Activated CD8-positive, alpha-beta T cell treated with anti-CD3 and anti-CD28 coated beads, Interleukin-2, amount 10 ng/mL, durations not matched to agents 7 days and 5 days (primary cell): ENCODE data around the gene GRHL1. TPM values are rescaled to one million over a fixed set of nuclear protein-coding genes. Genes with fewer than 3 reads are reported as not detected.
A peak's percentile ranks its signal among the peaks of the same experiment; 100 is the strongest.

Experiments used
- ATAC-seq: fragments of 150-1000 bp; cut with Tn5 transposase; one replicate; pipeline ENCODE4 v1.10.0; 2021; ENCODE audit warnings: moderate library complexity
- CTCF ChIA-PET: fragments of 350-600 bp; sonication (Branson Sonifier 250); formaldehyde crosslinking; loops from one replicate; lab custom pipeline; 2021; ENCODE audit warnings: antibody characterized with exemption; lab: Charles Lee
- POLR2A ChIA-PET: fragments of 350-600 bp; sonication (Branson Sonifier 250); formaldehyde crosslinking; loops from one replicate; lab custom pipeline; 2021; ENCODE audit warnings: antibody characterized with exemption; lab: Charles Lee
- DNase-seq: peaks from one replicate; pipeline ENCODE4 v3.0.0-alpha.2; 2020
- H3K27ac Mint-ChIP-seq: one replicate; pipeline ENCODE4 v1.8.0; 2021; ENCODE audit warnings: mild to moderate bottlenecking, mixed read lengths
- H3K27me3 Mint-ChIP-seq: one replicate; pipeline ENCODE4 v1.8.0; 2021; ENCODE audit warnings: low read depth, mixed read lengths
- H3K36me3 Mint-ChIP-seq: one replicate; pipeline ENCODE4 v1.8.0; 2021; ENCODE audit warnings: low read depth, mixed read lengths
- H3K4me1 Mint-ChIP-seq: one replicate; pipeline ENCODE4 v1.8.0; 2021; ENCODE audit warnings: low read depth, mixed read lengths
- H3K4me3 Mint-ChIP-seq: one replicate; pipeline ENCODE4 v1.8.0; 2021; ENCODE audit warnings: mild to moderate bottlenecking, mixed read lengths
- H3K9me3 Mint-ChIP-seq: one replicate; pipeline ENCODE4 v1.8.0; 2022; ENCODE audit warnings: mixed read lengths; ENCODE audit not compliant: insufficient read depth
- total RNA-seq, 2 experiments: library from RNA; stranded (reverse); gene quantifications; one replicate each; pipeline ENCODE4 v1.2.3, GENCODE V29; 2021

GRHL1 gene
- total RNA-seq, 2 experiments from 2014 or later: 0.55 to 0.57 TPM

DNA sequence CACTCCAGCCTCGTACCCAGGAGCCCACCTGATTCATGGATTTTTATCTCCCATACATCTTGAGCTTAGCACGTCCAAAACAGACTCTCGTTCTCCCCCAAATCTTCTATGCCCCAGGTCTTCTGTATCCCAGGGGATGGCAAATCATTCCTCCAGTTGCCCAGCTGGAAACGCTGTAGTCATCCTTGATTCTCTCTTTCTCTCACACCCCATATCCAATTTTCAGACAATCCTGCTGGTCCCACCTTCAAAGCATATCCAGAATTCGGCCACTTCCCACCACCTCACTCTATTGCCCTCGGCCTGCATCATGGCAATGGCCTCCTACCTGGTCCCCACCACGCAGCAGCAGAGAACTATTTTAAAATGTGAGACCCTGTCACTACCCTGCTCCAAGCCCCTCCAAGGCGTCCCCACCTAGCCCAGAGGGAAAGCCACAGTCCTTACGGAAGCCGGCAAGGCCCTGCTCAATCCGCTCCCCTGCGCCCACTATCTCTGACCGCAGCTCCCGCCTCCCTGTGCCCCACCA lies 1.4 kb upstream of the GRHL1 start:
- Mint-ChIP-seq H3K27ac (no peak overlapping the region), H3K36me3 (no peaks in the 10 kb centered on the region), H3K4me1 (peaks cover 7% of the 10 kb centered on the region), H3K27me3 (peaks cover 60% of the 10 kb centered on the region), H3K4me3 (peak overlapping the region; percentile 79), H3K9me3 (no peaks in the 10 kb centered on the region)
- no peak for DNase-seq
- CTCF ChIA-PET: interaction anchor here (1.2 kb wide), 1 partner anchor 136 kb away, joined by 4 read pairs; no protein-coding TSS in a partner anchor
- POLR2A ChIA-PET: no interaction called here
- no peak for ATAC-seq

DNA sequence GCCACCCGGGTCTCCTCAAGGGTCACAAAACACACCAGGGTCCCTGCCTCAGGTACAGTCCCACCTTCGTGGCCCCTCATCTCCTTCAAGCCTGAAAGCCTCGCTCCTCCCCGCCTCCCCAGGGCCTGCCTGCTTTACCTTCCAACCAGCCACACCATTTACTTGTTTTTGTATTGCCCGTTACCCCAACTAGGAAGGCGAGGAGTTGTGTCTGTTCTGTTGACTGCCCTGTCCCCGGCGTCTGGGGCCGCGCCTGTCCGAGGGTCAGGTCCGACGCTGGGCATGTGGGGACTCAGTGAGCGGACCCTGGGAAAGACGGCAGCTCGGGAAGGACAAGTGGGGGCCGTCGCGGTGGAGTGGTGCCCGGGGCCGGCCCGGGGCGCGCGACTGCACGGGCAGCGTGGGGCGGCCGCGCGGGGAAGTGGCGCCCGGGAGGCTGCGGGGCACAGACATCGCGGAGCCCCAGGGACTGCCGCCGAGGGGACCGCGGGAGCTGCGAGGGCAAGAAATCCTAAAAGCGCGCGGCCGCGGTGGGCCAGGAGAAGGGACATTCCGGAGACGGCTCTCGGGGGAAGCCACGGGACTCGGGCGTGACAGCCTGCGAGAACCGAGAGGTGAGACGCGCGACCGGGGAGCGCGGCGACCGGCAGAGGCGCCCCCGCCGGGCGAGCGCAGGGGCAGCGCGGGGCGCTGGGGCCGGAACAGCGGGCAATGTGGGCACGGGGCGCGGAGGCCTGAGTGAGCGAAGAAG lies 797 bp upstream of the GRHL1 start:
- Mint-ChIP-seq H3K36me3 (no peaks in the 10 kb centered on the region), H3K9me3 (no peaks in the 10 kb centered on the region), H3K27me3 (peaks cover 56% of the 10 kb centered on the region), H3K27ac (no peak overlapping the region), H3K4me1 (peaks cover 7% of the 10 kb centered on the region), H3K4me3 (peak overlapping the region; percentile 79)
- peak; percentile 43 for ATAC-seq
- POLR2A ChIA-PET: no interaction called here
- DNase-seq: peak; percentile 47
- CTCF ChIA-PET: interaction anchor here (1.2 kb wide), 1 partner anchor 137 kb away, joined by 4 read pairs; no protein-coding TSS in a partner anchor

DNA sequence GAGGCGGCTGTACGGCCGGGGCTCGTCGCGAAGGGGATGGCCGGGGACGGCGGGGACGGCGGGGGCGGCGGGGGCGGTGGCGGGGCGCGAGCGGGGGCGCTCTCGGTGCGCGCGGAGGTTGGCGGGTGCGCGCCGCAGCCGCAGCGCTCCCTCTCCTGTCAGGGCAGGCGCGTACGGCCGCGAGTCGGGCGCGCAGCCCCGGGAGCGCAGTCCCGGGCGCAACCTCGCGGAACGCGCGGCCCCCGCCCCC lies 296 bp upstream of the GRHL1 start:
- ChIA-PET POLR2A (no interaction called here), CTCF (no interaction called here)
- peaks cover 52% of the 10 kb centered on the region for H3K27me3 Mint-ChIP-seq
- DNase-seq (no peak), ATAC-seq (no peak)
- peaks cover 7% of the 10 kb centered on the region for H3K4me1 Mint-ChIP-seq
- no peaks in the 10 kb centered on the region for H3K9me3 Mint-ChIP-seq
- no peaks in the 10 kb centered on the region for H3K36me3 Mint-ChIP-seq
- H3K4me3 Mint-ChIP-seq: peak overlapping the region; percentile 79
- no peak overlapping the region for H3K27ac Mint-ChIP-seq

DNA sequence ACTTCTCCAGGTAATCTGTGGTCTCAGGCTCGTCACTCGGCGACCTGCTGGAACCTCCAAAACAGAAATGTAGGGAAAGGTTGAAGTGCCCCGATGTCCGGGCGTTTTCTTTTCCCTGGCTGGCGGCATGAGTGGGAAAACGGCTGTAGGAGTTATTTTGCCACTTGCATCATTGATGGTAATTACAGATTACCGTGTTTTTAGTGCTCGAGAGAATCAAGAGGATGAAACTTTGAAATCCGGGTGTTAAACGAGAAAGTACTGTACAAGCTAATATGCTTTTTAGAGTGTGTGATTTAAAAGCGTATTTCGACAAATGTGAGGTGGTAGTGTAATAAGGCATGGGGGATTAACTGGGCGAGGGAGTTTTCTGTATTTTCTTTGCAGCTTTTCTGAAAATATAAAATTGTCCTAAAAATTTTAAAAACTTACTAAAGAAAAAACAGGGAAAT lies 819 bp downstream of the GRHL1 start:
- POLR2A ChIA-PET: no interaction called here
- Mint-ChIP-seq H3K27me3 (peaks cover 48% of the 10 kb centered on the region), H3K27ac (no peak overlapping the region)

DNA sequence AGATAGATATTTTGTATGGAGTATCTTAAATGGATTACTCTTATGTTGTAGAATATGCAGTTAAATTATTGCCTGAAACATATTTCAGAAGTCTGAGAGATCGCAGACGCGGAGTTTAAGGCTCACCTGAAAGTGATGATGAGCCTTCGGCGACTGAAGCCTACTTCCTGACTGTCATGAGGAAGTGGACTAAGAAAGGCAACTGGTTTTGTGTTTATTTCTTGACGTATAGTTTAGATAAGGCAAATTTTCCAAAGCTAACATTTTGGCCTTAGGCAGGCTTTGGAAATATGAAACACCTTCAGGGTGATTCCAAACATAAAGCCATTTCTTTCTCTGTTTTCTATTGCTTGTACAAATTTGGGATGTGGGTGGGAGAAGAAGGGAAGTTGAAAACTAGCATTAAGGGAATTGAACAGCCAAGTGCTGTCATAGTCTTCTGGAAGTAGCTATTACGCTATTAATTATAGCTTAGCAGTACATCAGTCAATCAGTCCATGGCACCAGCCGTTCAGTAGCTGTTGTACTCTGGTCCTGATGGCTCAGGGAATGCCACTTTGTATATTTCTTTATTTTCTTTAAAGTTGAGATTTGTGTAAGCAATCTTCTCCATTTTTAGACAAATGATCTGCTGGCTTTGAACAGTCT lies 1.5 kb downstream of the GRHL1 start:
- Mint-ChIP-seq H3K36me3 (no peaks in the 10 kb centered on the region), H3K4me1 (peaks cover 7% of the 10 kb centered on the region), H3K27me3 (peaks cover 52% of the 10 kb centered on the region), H3K27ac (no peak overlapping the region), H3K9me3 (no peaks in the 10 kb centered on the region), H3K4me3 (peak overlapping the region; percentile 66)
- DNase-seq: no peak
- ChIA-PET POLR2A (no interaction called here), CTCF (interaction anchor here (1.4 kb wide), 1 partner anchor 31 kb away, joined by 5 read pairs; no protein-coding TSS in a partner anchor)
- ATAC-seq: no peak

More for the DNA sequence above, 819 bp downstream of the GRHL1 start:
- peak overlapping the region; percentile 66 for H3K4me3 Mint-ChIP-seq
- DNase-seq: no peak
- no peaks in the 10 kb centered on the region for H3K9me3 Mint-ChIP-seq
- peaks cover 7% of the 10 kb centered on the region for H3K4me1 Mint-ChIP-seq
- ATAC-seq: no peak
- H3K36me3 Mint-ChIP-seq: no peaks in the 10 kb centered on the region
- CTCF ChIA-PET: interaction anchor here (1.4 kb wide), 1 partner anchor 32 kb away, joined by 5 read pairs; no protein-coding TSS in a partner anchor

DNA sequence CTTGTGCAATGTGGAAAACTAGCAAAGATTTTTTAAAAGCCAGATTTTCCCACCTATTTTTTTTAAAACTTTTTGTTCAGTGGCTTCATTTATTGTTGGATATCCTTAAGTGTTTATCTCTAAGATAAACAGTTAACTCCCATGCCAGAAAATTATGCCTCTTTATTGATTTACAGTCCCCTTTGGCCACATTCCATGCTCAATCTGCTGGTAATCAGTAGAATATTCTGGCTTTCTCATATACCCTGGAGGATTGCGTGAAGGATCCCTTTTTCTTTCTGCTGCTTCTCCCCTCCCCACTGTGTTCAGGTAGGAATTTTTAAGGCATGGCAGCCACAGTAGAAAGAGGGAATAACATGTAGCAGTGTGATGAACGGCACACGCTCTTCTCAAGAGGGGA lies 2.6 kb downstream of the GRHL1 start:
- H3K36me3 Mint-ChIP-seq: no peaks in the 10 kb centered on the region
- no peaks in the 10 kb centered on the region for H3K9me3 Mint-ChIP-seq
- peaks cover 7% of the 10 kb centered on the region for H3K4me1 Mint-ChIP-seq
- no peak overlapping the region for H3K27ac Mint-ChIP-seq
- H3K27me3 Mint-ChIP-seq: peaks cover 50% of the 10 kb centered on the region
- DNase-seq (no peak), ATAC-seq (no peak)
- ChIA-PET POLR2A (no interaction called here), CTCF (no interaction called here)
- no peak overlapping the region for H3K4me3 Mint-ChIP-seq

DNA sequence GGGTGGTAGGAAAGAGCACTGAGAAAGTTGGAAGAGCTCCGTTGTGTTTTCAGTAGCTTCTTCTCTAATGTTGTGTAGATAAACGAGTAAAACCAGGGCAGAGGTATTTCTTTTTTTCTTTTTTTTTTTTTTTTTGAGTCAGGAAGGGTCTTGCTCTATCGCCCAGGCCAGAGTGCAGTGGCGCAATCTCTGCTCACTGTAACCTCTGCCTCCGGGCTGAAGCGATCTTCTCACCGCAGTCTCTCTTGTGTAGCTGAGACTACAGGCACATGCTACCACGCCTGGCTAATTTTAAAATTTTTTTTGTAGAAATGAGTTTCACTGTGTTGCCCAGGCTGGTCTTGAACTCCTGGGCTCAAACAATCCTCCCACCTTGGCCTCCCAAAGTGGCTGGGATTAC lies 6.6 kb downstream of the GRHL1 start:
- DNase-seq (no peak), ATAC-seq (no peak)
- Mint-ChIP-seq H3K36me3 (no peaks in the 10 kb centered on the region), H3K9me3 (no peaks in the 10 kb centered on the region), H3K27ac (no peak overlapping the region), H3K4me3 (no peak overlapping the region), H3K4me1 (no peaks in the 10 kb centered on the region), H3K27me3 (peaks cover 38% of the 10 kb centered on the region)
- ChIA-PET POLR2A (no interaction called here), CTCF (no interaction called here)

DNA sequence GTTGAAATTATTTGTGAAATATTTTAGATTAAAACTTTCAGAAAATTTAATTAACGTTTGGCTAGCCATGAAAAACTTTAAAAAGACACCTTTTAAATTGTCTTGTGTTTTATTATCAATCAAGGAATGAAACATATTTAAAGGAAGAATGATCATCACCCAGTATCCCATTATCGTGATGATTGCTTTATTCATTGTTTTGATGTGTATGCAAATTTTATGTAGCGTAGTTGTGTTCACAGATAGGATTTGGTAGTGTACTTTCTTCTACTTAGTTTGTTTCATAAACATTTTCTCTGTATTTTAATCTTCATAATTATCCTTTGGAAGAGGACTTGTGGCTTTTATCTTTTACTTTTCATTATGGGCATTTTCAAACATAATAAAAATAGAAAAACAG lies 7.8 kb downstream of the GRHL1 start:
- no peaks in the 10 kb centered on the region for H3K36me3 Mint-ChIP-seq
- peaks cover 29% of the 10 kb centered on the region for H3K27me3 Mint-ChIP-seq
- ChIA-PET CTCF (interaction anchor here (1.1 kb wide), 1 partner anchor 12 kb away, joined by 3 read pairs; no protein-coding TSS in a partner anchor), POLR2A (no interaction called here)
- no peak overlapping the region for H3K4me3 Mint-ChIP-seq
- H3K4me1 Mint-ChIP-seq: no peaks in the 10 kb centered on the region
- no peak for DNase-seq
- no peaks in the 10 kb centered on the region for H3K9me3 Mint-ChIP-seq
- no peak overlapping the region for H3K27ac Mint-ChIP-seq
- ATAC-seq: no peak

DNA sequence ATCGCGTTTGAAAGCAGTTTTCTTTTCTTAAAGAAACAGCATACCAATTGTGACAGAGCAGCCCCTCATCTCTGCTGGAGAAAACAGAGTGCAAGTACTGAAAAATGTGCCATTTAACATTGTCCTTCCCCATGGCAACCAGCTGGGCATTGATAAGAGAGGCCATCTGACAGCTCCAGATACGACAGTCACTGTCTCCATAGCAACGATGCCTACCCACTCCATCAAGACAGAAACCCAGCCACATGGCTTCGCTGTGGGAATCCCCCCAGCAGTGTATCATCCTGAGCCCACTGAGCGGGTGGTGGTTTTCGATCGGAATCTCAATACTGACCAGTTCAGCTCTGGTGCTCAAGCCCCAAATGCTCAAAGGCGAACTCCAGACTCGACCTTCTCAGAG lies 9.5 kb downstream of the GRHL1 start:
- CTCF ChIA-PET: interaction anchor here (1.6 to 2.8 kb wide), 3 partner anchors 18 to 88 kb away, joined by 3 to 14 read pairs (median 5); no protein-coding TSS in a partner anchor
- POLR2A ChIA-PET: no interaction called here
- H3K4me1 Mint-ChIP-seq: peaks cover 13% of the 10 kb centered on the region
- H3K27me3 Mint-ChIP-seq: peaks cover 20% of the 10 kb centered on the region
- H3K36me3 Mint-ChIP-seq: no peaks in the 10 kb centered on the region
- no peak for ATAC-seq
- H3K27ac Mint-ChIP-seq: no peak overlapping the region
- no peak overlapping the region for H3K4me3 Mint-ChIP-seq
- no peaks in the 10 kb centered on the region for H3K9me3 Mint-ChIP-seq
- DNase-seq: no peak

DNA sequence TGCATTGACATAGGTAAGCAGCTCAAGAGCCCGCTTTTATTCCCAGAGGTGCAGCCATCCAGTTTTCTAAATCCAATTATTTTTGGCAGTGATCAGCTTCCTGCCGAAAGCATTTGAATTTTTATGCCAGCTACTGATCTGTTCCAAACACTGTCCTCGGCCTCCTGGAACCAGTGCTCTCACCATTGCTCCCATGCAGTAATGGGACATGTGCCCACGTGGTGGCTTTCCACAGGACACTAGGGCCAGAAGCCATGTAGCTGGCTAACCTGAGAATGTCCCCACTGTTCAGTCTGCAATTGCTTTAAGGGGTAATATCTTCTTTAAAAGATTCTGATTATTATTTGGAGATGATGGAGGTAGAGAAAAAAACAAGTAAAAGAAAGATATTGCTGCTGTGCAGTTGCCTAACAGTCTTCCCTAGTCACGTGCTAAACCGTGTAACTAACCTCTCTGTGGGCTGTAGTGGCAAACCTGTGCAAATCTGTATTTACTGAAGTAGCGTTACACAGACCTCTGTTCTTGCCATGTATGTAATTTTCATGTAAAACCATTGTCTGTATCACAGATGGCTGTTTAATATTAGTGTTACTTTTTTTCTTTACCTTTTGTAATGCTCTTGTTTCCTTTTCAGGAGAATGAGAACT lies 13.0 kb downstream of the GRHL1 start:
- H3K27me3 Mint-ChIP-seq: peaks cover 11% of the 10 kb centered on the region
- POLR2A ChIA-PET: no interaction called here

DNA sequence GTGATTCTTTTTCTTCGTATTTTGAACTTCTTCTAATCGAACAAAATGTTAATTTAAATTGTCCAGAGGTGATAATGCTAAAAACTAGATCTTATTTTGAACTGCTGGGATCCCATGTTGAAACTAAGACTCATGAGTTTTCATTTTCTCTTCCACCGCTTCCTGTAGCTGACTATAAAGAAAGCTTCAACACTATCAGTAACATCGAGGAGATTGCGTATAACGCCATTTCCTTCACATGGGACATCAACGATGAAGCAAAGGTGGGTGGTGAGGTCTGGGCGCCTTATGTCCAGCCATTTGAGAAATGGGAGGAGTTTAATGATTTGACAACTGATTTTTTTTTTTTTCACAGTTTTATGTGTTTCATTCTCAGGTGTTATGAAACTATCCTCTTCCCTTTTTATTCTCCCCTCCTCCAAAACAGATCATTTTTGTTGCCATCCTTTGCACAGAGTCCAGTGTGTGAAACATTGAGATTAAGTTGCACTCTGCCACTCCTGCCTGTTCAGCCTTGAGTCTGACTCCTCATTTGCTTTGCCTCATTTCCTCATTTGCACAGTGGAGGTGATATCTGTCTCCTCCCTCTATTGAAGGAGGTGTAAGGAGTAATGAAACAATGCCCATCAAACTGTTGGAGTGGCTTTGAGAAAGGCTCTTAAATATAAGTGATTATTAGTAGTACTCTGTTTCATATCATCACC lies 13.8 kb downstream of the GRHL1 start:
- H3K4me3 Mint-ChIP-seq: no peak overlapping the region
- no peak for ATAC-seq

More for the DNA sequence above, 13.0 kb downstream of the GRHL1 start:
- Mint-ChIP-seq H3K9me3 (no peaks in the 10 kb centered on the region), H3K4me1 (peaks cover 16% of the 10 kb centered on the region), H3K4me3 (no peak overlapping the region), H3K27ac (no peak overlapping the region), H3K36me3 (no peaks in the 10 kb centered on the region)
- CTCF ChIA-PET: interaction anchor here (0.7 to 2.2 kb wide), 6 partner anchors 20 to 165 kb away, joined by 3 to 11 read pairs (median 4); no protein-coding TSS in a partner anchor
- DNase-seq (no peak), ATAC-seq (no peak)

More for the DNA sequence above, 13.8 kb downstream of the GRHL1 start:
- DNase-seq: no peak
- Mint-ChIP-seq H3K4me1 (peaks cover 16% of the 10 kb centered on the region), H3K9me3 (no peaks in the 10 kb centered on the region), H3K36me3 (no peaks in the 10 kb centered on the region), H3K27ac (no peak overlapping the region), H3K27me3 (peaks cover 11% of the 10 kb centered on the region)
- CTCF ChIA-PET: interaction anchor here (0.7 to 3.6 kb wide), 8 partner anchors 14 to 166 kb away, joined by 3 to 18 read pairs (median 4); no protein-coding TSS in a partner anchor
- POLR2A ChIA-PET: no interaction called here
